K562 (cell line): ENCODE data around the gene CIART. TPM values are rescaled to one million over a fixed set of nuclear protein-coding genes. Genes with fewer than 3 reads are reported as not detected.

ENCODE experiments used
- CBX8 ChIP-seq: fragments of 200-600 bp; sonication (generic); IDR thresholded peaks from 2 replicates; pipeline ENCODE4 v1.6.1; 2012; ENCODE audit warnings: borderline replicate concordance, mixed run types, low read depth, mild to moderate bottlenecking, moderate library complexity, mixed read lengths, low read length, control low read depth, inconsistent platforms; ENCODE audit not compliant: poor library complexity, severe bottlenecking; ENCODE audit errors: extremely low read depth
- CREBBP ChIP-seq: IDR thresholded peaks from one replicate; pipeline ENCODE4 v1.6.1; 2012; ENCODE audit warnings: low read depth, mild to moderate bottlenecking, control low read depth, inconsistent platforms, low read length
- HEY1 ChIP-seq: fragments of 250-450 bp; sonication (Bioruptor Pico); IDR thresholded peaks from 2 replicates; pipeline ENCODE4 v1.5.0; 2020; ENCODE audit warnings: mild to moderate bottlenecking, moderate library complexity, borderline replicate concordance
- JUNB ChIP-seq: fragments of 450-650 bp; formaldehyde crosslinking; conservative IDR thresholded peaks from 2 replicates; pipeline ENCODE4 v1.4.0; 2020; ENCODE audit warnings: mild to moderate bottlenecking
- MEIS2 ChIP-seq: fragments of 450-650 bp; IDR thresholded peaks from 2 replicates; pipeline ENCODE4 v1.6.1; 2014; ENCODE audit warnings: mild to moderate bottlenecking; ENCODE audit not compliant: partially characterized antibody
- MTA2 ChIP-seq: fragments of 450-650 bp; IDR thresholded peaks from 2 replicates; pipeline ENCODE4 v1.6.1; 2016; ENCODE audit warnings: low read depth
- PHB ChIP-seq: fragments of 250-450 bp; sonication (Bioruptor Pico); IDR thresholded peaks from 2 replicates; pipeline ENCODE4 v1.5.0; 2021
- POLR3G ChIP-seq: IDR thresholded peaks from 2 replicates; pipeline ENCODE4 v1.6.1; 2011; ENCODE audit not compliant: insufficient read length, insufficient replicate concordance; ENCODE audit errors: extremely low read depth
- SIN3A ChIP-seq, 2 experiments: fragments of 150-350 bp in 1 of 2; IDR thresholded peaks; 2 replicates each; pipeline ENCODE4 v1.6.1; 2011 to 2016; ENCODE audit warnings: borderline replicate concordance in 2 of 2, low read depth in 2 of 2, low read length in 2 of 2, mild to moderate bottlenecking in 2 of 2, moderate library complexity in 2 of 2; ENCODE audit not compliant: control insufficient read depth in 1 of 2
- SMAD1 ChIP-seq: fragments of 150-350 bp; IDR thresholded peaks from 2 replicates; pipeline ENCODE4 v1.6.1; 2014; ENCODE audit warnings: low read length, low read depth; ENCODE audit not compliant: partially characterized antibody
- SREBF2 ChIP-seq: sonication (generic); formaldehyde crosslinking; IDR thresholded peaks from 2 replicates; pipeline ENCODE4 v1.4.0; 2020; ENCODE audit warnings: mild to moderate bottlenecking, missing genetic modification reagents
- STAT5B ChIP-seq: fragments of 250-450 bp; sonication (Bioruptor Pico); IDR thresholded peaks from 2 replicates; pipeline ENCODE4 v1.8.0; 2021; ENCODE audit warnings: mild to moderate bottlenecking, inconsistent platforms
- TCF7 ChIP-seq: sonication (generic); IDR thresholded peaks from 2 replicates; pipeline ENCODE4 v1.6.1; 2016; ENCODE audit warnings: antibody characterized with exemption, borderline replicate concordance
- U2AF2 ChIP-seq: fragments of 200-400 bp; formaldehyde crosslinking; optimal IDR thresholded peaks from 2 replicates; pipeline ENCODE3; 2017; ENCODE audit warnings: low read depth, mild to moderate bottlenecking, low read length
- ZKSCAN3 ChIP-seq: fragments of 250-450 bp; sonication (Bioruptor Pico); IDR thresholded peaks from 2 replicates; pipeline ENCODE4 v1.4.0; 2020
- ZNF124 ChIP-seq: sonication (generic); formaldehyde crosslinking; IDR thresholded peaks from 2 replicates; pipeline ENCODE4 v1.8.1; 2022; ENCODE audit warnings: missing genetic modification reagents
- ZNF175 ChIP-seq: fragments of 200-800 bp; sonication (Bioruptor generic); IDR thresholded peaks from 2 replicates; pipeline ENCODE4 v1.6.1; 2016; ENCODE audit warnings: low read depth, mild to moderate bottlenecking, missing genetic modification characterization, missing compliant biosample characterization
- ZNF668 ChIP-seq: fragments of 250-450 bp; sonication (Bioruptor Pico); IDR thresholded peaks from 2 replicates; pipeline ENCODE4 v1.8.0; 2022; ENCODE audit warnings: mild to moderate bottlenecking, inconsistent platforms
- ZNF707 ChIP-seq: fragments of 250-450 bp; sonication (Bioruptor Pico); conservative IDR thresholded peaks from 2 replicates; pipeline ENCODE4 v1.8.0; 2022; ENCODE audit warnings: inconsistent platforms, mild to moderate bottlenecking, moderate library complexity
- polyA plus RNA-seq, 8 experiments: library from polyadenylated mRNA; depleted of rRNA in 4 of 8; stranded (reverse) in 5 of 8; unstranded in 3 of 8; fragments of >200 nt; fragmentation: Nextera tagmentation in 2 of 8; fragmentation: Illumina TruSeq in 1 of 8; extraction: Ambion mirVana in 2 of 8; extraction: Trizol in 1 of 8; gene quantifications; 2 replicates each; pipeline versions ENCODE4 v1.2.1 to v1.2.3, GENCODE V29; 2011 to 2014; ENCODE audit warnings: inconsistent platforms in 1 of 8, missing spikeins in 1 of 8
- total RNA-seq, 7 experiments: library from RNA; depleted of rRNA in 6 of 7; stranded (reverse); fragments of >200 nt in 6 of 7; fragmentation: Illumina TruSeq in 2 of 7; extraction: Trizol in 2 of 7; gene quantifications; 2 replicates each; pipeline versions ENCODE4 v1.2.1 to v1.2.3, GENCODE V29; 2011 to 2021; ENCODE audit warnings: low replicate concordance in 1 of 7
- TF ChIP-seq, protein P1 (sequence below): IDR thresholded peaks from 2 replicates; pipeline ENCODE4 v1.6.1; 2014; ENCODE audit warnings: antibody characterized with exemption
- TF ChIP-seq, protein P2 (sequence below), 2 experiments: fragments of 450-650 bp in 1 of 2; sonication (generic) in 1 of 2; formaldehyde crosslinking in 1 of 2; IDR thresholded peaks in 1 of 2; conservative IDR thresholded peaks in 1 of 2; 2 replicates each; pipeline versions ENCODE4 v1.6.1 to v1.8.1; 2016 to 2023; ENCODE audit warnings: mild to moderate bottlenecking in 2 of 2, moderate library complexity in 2 of 2, inconsistent platforms in 1 of 2, missing genetic modification reagents in 1 of 2
- TF ChIP-seq, protein P3 (sequence below): fragments of 250-450 bp; sonication (Bioruptor Pico); IDR thresholded peaks from 2 replicates; pipeline ENCODE4 v1.8.0; 2022; ENCODE audit warnings: inconsistent platforms, mild to moderate bottlenecking, moderate library complexity, borderline replicate concordance
- TF ChIP-seq, protein P4 (sequence below): sonication (generic); formaldehyde crosslinking; IDR thresholded peaks from 2 replicates; pipeline ENCODE4 v1.8.0; 2022; ENCODE audit warnings: mild to moderate bottlenecking, low read depth, missing genetic modification reagents

The CIART gene
- total and polyA plus RNA-seq, 9 of the 15 experiments (the other 6 are each of a cell fraction or from before 2014, with no cell fraction given) = 0.07 to 0.35 (median 0.19) TPM; not detected in 2

DNA sequence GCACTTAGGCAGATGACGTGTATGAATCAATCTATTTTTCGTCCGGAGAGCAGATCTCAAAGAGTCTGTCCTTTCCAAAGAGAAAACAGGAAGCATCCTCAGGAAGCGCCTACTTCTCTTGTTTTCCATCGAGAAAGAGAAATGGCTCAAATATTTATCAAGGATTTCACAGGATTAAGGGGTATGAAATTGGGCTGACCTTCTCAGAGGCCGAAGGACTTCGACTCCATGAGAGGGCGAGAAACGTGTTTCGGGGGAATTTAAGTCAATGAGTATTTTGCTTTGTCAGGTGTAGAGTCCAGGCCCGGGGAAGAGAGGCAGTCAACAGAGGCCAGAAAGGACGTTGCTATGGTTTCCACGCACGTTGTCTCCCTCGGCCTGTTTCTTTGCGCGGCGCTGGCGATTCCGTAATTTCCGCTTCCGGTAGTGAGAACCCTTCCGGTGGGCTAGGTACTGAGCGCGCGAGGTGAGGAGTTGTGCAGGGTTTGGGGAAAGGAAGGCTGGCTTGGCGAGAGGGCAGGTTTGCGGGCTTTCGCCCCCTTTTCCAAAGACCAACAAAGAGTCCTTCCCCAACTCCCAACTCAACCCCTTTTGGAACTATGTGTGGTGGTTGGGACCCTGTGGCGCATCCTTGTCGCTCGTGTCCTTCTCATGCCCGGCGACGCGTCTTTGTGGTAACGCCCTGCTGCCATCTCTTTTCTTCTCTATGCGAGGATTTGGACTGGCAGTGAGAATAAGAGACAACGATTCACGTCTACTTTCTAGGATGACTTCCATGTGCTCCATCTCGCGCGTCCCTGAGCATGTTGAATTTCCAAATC lies 11.3 kb downstream of the CIART start, which contains the start of gene MRPS21 (continued):
- no peak for TF ChIP-seq SREBF2 (CRISPR knock-in tag)
- TF ChIP-seq CREBBP = no peak
- no peak for TF ChIP-seq HEY1 (CRISPR knock-in tag)
- no peak for TF ChIP-seq ZNF175 (CRISPR knock-in tag)
- TF ChIP-seq, protein P1, sequence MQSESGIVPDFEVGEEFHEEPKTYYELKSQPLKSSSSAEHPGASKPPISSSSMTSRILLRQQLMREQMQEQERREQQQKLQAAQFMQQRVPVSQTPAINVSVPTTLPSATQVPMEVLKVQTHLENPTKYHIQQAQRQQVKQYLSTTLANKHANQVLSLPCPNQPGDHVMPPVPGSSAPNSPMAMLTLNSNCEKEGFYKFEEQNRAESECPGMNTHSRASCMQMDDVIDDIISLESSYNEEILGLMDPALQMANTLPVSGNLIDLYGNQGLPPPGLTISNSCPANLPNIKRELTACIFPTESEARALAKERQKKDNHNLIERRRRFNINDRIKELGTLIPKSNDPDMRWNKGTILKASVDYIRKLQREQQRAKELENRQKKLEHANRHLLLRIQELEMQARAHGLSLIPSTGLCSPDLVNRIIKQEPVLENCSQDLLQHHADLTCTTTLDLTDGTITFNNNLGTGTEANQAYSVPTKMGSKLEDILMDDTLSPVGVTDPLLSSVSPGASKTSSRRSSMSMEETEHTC = no peak
- no peak for TF ChIP-seq ZNF668 (CRISPR knock-in tag)
- TF ChIP-seq, protein P2, sequence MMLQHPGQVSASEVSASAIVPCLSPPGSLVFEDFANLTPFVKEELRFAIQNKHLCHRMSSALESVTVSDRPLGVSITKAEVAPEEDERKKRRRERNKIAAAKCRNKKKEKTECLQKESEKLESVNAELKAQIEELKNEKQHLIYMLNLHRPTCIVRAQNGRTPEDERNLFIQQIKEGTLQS (IDR thresholded peaks at IDR 0.05) = no peak
- TF ChIP-seq, protein P2 (CRISPR knock-in tag; conservative IDR thresholded peaks at IDR 0.05) = peak; percentile 73; the same call in 1 of the 2 replicates
- TF ChIP-seq MEIS2 = no peak
- no peak for TF ChIP-seq JUNB (CRISPR knock-in tag)
- no peak for TF ChIP-seq U2AF2
- TF ChIP-seq PHB = no peak
- no peak for TF ChIP-seq ZNF124
- TF ChIP-seq, protein P3, sequence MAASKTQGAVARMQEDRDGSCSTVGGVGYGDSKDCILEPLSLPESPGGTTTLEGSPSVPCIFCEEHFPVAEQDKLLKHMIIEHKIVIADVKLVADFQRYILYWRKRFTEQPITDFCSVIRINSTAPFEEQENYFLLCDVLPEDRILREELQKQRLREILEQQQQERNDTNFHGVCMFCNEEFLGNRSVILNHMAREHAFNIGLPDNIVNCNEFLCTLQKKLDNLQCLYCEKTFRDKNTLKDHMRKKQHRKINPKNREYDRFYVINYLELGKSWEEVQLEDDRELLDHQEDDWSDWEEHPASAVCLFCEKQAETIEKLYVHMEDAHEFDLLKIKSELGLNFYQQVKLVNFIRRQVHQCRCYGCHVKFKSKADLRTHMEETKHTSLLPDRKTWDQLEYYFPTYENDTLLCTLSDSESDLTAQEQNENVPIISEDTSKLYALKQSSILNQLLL (CRISPR knock-in tag) = no peak
- no peak for TF ChIP-seq POLR3G
- TF ChIP-seq CBX8 = no peak
- TF ChIP-seq ZNF707 (CRISPR knock-in tag) = no peak
- TF ChIP-seq, protein P4, sequence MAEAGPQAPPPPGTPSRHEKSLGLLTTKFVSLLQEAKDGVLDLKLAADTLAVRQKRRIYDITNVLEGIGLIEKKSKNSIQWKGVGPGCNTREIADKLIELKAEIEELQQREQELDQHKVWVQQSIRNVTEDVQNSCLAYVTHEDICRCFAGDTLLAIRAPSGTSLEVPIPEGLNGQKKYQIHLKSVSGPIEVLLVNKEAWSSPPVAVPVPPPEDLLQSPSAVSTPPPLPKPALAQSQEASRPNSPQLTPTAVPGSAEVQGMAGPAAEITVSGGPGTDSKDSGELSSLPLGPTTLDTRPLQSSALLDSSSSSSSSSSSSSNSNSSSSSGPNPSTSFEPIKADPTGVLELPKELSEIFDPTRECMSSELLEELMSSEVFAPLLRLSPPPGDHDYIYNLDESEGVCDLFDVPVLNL (CRISPR knock-in tag) = no peak
- no peak for TF ChIP-seq TCF7
- TF ChIP-seq STAT5B = no peak
- no peak for TF ChIP-seq MTA2
- no peak for TF ChIP-seq SMAD1
- TF ChIP-seq ZKSCAN3 (CRISPR knock-in tag) = no peak
- TF ChIP-seq SIN3A (IDR thresholded peaks at IDR 0.05; ENCODE audit: borderline replicate concordance in 2 of 2, control insufficient read depth in 1 of 2, low read depth in 2 of 2, low read length in 2 of 2) = peak; percentile 73 to 90; a peak in 3 of 4 replicates
